Muscle of arm (tissue), 12 donors: ENCODE results near the gene PROX1. TPM values are rescaled to one million over a fixed set of nuclear protein-coding genes. Genes with fewer than 3 reads are reported as not detected.

Experiments used
- DNase-seq: peaks from one replicate; pipeline ENCODE4 v3.0.0-alpha.2; 2013
- polyA plus RNA-seq, 12 donors: library from polyadenylated mRNA; unstranded; fragments of 120-200 nt; gene quantifications; one replicate each; pipeline ENCODE4 v1.2.1, GENCODE V29; 2013; ENCODE audit not compliant: insufficient read length in 12 of 12

Gene PROX1
- polyA plus RNA-seq, 12 donors: 10.9 to 21.2 (median 14.8) TPM; not detected in 1

GRCh38 chr1:213997772-213998107 lies 10.0 kb downstream of the PROX1 start:
- no peak for DNase-seq

DNA sequence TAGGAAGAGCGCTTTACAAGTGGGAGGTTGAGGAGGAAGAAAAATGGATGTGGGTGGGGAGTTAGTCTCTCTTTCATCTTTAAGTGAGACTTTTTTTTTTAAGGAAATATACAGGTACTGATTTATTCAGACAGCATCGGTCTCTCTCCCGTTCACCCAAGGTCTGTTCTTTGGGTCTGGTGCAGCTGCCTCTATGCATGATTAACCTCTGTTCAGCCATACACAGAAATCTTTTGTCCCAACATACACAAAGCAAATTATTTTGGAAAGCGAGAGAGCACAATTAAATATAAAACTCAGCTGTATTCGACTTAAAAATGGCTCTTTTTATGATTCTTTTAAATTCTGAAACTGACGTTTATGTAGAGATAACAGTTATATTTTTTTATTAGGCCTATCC lies 11.0 kb downstream of the PROX1 start:
- DNase-seq: no peak

DNA sequence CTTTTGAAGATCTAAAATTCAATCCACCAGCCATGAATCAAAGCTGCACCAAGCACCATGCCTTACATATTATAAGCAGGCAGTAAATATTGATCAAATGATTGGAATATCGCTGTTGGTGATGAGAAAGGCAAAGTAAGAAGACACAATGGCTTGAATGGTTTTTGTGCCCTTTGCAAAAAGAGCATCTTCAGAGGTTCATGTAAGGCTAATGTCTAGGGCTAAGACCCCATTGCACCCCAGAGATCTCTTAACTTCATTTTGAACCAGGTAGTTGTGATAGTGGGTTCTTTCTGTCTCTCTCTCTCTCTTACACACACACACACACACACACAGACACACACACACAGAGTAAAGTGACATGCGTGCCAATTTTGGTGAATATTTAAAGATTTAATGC lies 12.0 kb downstream of the PROX1 start:
- DNase-seq: no peak

DNA sequence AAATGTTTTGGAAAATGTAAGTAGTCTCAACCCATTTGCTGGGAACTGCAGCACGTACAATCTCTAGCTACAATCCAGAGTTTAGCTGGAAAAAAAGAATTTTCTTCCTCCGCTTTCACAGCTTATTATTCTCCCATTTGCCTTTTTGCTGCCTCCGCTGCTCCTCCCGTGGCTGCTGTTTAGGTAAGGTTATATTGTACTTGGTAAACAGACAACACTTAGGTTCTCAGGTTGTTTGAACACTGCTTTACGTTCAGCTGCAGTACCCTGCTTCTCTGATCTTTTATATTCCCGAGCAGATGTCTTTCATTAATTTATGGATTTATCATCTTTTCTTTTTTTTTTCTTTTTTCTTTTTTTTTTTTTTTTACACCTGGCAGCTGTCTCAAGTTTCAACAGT lies 14.3 kb downstream of the PROX1 start:
- DNase-seq: no peak

- DNase-seq: peak; percentile 84
These were observed 14.7 kb downstream of the PROX1 start for GRCh38 chr1:214002472-214002871.

- no peak for DNase-seq
These were observed 15.5 kb downstream of the PROX1 start for GRCh38 chr1:214003233-214003632.

GRCh38 chr1:214004014-214004413 lies 16.2 kb downstream of the PROX1 start:
- no peak for DNase-seq

DNA sequence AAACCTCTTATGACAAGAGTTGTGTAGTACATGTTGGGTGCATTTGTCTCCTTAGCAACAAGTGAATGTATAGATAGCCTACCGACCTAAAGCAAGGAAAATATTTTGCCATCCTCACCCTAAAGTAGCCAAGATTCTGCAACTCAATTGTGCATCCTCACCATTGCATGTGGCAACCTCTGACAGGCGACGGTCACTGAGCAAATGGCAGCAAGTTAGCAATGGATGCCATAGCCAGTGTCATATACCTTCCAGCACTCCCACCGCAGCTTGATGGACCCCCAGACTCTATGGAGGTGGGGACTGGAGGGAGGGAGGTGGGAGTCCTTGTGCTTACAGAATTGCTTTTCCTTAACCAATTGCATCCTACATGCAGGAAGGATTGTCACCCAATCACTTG lies 17.0 kb downstream of the PROX1 start:
- DNase-seq: no peak

GRCh38 chr1:214005708-214006107 lies 17.9 kb downstream of the PROX1 start:
- DNase-seq: no peak

DNA sequence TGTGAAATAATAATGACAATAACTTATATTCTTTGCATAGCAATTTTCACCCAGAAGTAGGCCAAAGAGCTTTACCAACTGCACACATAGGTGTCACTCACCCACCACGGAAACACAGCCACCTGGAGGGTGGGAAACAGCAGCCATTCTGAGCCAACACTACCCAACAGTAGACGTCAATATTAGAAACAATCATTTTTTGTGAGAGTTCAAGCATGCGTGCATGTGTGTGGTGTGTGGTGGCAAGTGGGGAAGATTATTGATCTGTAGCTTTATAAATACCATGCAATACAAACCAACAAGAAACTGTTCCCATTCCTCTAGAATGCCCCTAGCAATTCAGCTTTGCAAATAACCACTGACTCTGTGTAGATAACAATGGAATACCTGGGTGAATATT lies 19.1 kb downstream of the PROX1 start:
- no peak for DNase-seq

- DNase-seq: no peak
These were observed 20.6 kb downstream of the PROX1 start for GRCh38 chr1:214008347-214008746.

DNA sequence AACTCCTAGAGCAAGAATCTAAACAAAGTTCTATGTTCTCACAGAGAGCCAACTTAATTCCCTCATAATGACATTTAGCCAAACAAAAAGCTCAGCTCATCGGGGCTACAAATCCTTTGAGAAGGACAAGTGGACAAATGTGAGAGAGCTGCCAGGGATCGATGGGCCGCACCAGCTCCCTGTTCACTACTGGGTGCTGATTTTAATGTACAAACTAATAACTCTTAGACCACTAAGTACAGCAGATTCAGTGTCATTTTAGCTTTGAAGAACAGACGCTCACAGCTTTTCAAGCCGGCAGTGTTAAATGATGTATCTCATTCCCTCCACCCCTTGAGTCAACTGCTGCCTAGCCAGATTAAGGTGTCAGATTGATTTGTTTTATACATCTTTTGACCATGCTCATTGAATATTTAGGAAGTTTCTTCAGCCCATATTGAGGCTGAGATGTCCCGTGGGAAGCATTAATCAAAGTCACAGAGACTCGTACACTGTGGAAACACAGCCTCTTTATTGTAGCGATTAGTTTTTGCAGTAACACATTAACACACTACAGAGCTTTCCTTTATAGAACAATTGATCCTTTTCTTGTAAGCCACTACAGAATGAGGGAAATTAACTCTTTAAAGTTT lies 21.1 kb downstream of the PROX1 start:
- no peak for DNase-seq

DNA sequence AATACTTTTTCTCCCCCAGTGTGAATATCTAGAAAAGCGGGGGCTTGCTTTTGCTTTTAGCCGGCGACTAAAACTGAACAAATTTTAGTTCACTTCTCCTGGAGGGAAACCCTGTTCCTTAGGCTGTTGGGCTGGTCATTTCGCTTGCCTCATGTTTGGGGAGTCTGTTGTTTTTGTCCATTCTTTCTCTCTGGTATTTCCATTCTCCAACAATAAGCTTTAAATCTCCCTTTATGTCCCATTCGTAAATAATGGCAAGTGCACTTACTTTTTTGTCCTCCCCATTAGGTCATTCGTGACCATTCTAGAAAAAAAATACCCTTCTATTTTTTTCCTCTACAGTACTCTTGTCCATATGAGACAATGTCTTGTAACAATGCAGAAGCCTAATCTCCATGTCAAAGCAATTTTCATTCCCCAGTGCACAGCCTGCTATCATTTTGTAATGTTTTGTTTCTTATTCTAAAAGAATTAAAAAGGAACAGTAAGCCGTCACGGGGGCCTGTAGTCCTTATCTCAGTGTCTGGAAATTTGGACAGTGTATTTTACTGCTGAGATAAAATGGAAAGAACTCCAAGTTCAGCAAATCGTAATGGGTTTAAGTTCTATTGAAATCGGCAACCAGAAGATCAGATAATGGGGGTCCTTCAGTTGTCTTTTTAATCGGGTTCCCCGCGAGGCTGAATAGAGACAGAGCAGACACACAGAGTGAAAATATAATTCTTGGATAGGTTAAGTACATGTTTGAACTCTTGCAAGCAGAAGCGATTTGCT lies 21.8 kb downstream of the PROX1 start:
- DNase-seq: no peak

GRCh38 chr1:214010197-214010573 lies 22.4 kb downstream of the PROX1 start:
- no peak for DNase-seq

DNA sequence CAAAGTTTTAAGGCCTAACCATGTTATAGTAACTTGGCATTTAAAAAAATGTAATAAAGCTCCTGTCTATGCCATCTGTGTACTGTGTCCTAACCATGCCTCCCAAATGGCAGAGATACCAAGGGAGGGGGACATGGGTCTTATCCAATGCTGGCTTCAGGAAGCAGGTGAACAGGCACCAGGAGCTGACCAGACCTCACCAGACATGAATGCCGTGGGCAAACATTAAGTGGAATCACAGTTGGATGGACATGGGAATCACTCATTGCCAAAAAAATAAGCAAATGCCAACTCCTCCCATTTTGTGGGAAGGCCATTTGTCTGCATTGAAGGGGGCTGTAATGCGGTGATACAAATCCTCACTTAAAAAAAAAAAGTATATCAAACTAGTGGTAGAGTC lies 22.9 kb downstream of the PROX1 start:
- no peak for DNase-seq

GRCh38 chr1:214012418-214012817 lies 24.6 kb downstream of the PROX1 start:
- DNase-seq: no peak

- no peak for DNase-seq
These were observed 26.0 kb downstream of the PROX1 start for GRCh38 chr1:214013614-214014377.

- DNase-seq: no peak
These were observed 27.0 kb downstream of the PROX1 start for GRCh38 chr1:214014730-214015129.

DNA sequence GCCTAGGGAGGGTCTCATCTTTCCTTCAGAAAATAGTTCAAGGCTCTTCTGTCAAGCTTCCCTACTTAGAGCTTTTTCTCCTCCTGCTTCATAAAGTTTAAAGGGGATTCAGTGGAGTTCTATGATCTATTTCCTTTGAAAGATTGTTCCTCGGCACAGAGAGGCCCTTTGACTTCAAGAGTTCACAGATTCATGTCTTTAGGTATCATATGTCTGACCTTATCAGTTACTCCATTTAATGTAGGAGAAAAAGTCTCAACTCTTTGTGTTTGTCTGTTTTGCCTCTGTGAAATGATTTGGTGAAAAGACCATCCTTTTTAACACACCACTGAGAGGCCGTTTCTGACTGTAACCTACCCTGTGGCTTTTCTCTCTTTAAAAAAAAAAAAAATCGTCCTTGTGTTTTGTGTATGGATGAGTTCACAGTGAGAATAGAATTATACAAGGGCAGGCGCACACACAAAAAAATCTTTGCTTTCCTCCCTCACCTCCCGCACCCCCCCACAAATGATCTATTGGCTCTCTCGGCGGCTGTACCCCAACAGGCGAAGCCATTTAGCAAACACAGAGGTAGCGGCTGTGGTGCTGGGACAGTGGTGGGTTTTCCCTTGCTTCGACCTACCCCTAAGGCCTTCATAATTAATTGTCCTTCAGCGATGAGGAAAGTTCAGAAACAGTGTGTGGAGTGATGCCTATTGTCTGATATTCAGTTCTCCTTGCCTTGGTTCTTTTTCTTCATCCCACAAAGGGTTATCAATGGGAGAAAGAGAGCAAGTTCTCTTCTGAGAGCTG lies 29.6 kb downstream of the PROX1 start:
- no peak for DNase-seq

DNA sequence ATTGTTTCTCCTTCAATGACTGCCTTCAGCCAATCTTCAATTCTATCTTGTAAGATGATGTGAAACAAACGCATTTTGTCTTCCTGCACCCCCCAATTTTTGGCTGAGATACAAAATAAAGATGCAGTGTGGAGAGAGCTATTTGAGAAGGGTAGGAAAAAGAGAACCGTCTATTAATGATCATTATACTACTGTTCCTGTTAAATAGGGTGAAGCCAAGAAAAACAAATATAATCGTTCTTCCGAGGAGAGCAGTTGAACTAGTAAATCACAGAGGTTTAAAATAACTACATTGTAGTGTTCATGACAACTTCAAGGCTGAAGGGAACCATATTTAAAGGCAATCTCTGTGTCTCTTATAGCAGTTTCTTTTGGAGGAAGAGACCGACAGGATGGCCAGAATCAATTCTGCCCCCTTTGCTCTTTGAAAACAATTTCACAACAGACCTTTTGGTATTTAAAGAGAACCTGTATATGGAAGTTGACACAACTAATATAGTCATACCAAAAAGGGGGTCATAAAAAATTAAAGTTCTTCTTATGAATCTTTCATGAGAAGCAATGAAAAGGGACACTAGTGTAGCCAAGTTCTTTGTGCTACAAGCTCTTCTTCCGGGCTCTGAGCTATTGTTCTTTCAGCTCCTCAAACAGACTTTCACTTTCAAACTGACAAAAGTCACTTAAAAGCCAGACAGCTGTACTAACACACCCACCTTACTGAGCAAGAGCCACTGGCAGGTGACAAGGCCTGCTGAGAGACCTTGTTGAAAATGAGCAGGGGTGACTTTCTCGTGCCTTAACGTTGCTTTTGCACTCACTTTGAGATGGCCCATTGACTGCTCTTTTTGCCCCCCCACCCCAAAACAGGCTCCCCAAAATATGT lies 30.9 kb downstream of the PROX1 start:
- no peak for DNase-seq

DNA sequence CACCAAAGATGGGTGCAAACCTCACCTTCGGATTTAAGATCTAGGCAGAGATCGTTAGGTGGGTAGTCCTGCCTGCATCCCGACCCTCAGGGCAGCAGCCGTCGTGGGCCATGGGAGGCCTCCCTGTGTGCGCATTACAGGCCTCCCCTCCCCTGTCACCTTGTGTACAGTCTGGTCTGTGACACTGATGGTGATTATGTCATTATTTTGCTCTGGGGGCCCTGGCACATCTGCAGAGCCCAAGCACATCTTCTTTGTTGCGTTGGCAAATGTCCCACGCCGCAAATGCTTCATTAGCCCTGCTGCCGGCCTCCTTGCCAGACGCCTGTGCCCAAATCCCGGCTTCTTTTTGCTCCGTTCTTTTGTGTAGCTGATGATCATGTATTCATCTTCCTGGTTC lies 31.7 kb downstream of the PROX1 start:
- no peak for DNase-seq
